ENCODE measurements around the gene NDEL1.

DNA sequence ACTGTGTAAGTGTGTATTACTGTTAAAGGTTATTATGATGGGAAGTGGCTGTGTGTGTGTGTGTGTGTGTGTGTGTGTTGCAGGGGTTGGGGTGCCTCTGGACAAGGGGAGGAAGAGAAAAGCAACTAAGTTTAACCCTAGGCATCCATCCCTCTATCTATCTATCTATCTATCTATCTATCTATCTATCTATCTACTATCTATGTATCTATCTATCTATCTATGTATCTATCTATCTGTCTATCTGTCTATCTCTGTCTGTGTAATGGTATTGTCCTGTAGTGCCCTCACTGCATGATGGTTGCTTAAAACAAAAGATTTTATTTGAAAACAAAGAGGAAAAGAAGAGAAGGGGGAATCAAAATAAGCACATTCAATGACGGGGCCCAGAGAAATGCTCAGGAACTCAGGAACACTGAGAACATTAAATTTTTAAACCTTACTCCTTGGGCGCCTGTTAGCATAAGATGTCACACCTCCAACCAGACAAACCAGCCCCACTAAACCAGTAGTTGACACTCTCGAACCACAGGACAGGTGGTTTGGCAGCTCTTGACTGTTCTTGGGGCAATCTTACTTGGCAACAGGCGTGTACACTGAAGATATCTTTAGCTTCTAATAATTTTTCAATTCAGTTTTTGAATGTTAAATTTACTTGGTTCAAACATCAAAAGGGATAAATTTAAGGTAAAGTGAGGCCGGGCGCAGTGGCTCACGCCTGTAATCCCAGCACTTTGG is 47.6 kb upstream of the NDEL1 start:
- TF ChIP-seq, protein P1, sequence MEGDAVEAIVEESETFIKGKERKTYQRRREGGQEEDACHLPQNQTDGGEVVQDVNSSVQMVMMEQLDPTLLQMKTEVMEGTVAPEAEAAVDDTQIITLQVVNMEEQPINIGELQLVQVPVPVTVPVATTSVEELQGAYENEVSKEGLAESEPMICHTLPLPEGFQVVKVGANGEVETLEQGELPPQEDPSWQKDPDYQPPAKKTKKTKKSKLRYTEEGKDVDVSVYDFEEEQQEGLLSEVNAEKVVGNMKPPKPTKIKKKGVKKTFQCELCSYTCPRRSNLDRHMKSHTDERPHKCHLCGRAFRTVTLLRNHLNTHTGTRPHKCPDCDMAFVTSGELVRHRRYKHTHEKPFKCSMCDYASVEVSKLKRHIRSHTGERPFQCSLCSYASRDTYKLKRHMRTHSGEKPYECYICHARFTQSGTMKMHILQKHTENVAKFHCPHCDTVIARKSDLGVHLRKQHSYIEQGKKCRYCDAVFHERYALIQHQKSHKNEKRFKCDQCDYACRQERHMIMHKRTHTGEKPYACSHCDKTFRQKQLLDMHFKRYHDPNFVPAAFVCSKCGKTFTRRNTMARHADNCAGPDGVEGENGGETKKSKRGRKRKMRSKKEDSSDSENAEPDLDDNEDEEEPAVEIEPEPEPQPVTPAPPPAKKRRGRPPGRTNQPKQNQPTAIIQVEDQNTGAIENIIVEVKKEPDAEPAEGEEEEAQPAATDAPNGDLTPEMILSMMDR (IDR thresholded peaks at IDR 0.05), result no peak
- TF ChIP-seq POLR2A (IDR thresholded peaks at IDR 0.05), result no peak
